Psoas muscle (tissue), 8 donors: ENCODE data around the gene SGK1. TPM values are rescaled to one million over a fixed set of nuclear protein-coding genes. Genes with fewer than 3 reads are reported as not detected.
A peak's percentile ranks its signal among the peaks of the same experiment; 100 is the strongest.

Source experiments
- ATAC-seq, 4 donors: fragments of 200-7000 bp; cut with Tn5 transposase; one replicate each; pipeline ENCODE4 v1.9.1; 2020; ENCODE audit warnings: moderate library complexity in 3 of 4, mild to moderate bottlenecking in 2 of 4
- DNase-seq, 2 donors: peaks; one replicate each; pipeline ENCODE4 v3.0.0-alpha.2; 2020
- H3K27ac ChIP-seq: fragments of 200-600 bp; one replicate; pipeline ENCODE4 v1.8.0; 2022
- H3K27me3 ChIP-seq, 3 donors: fragments of 200-600 bp in 1 of 3; one replicate each; pipeline versions ENCODE4 v1.6.1 to v1.8.0; 2013 to 2022; ENCODE audit warnings: low read length in 2 of 3, mild to moderate bottlenecking in 2 of 3, moderate library complexity in 1 of 3; ENCODE audit not compliant: insufficient read depth in 3 of 3
- H3K36me3 ChIP-seq, 2 donors: fragments of 200-600 bp in 1 of 2; one replicate each; pipeline versions ENCODE4 v1.6.1 to v1.8.0; 2013 to 2022; ENCODE audit warnings: low read depth in 1 of 2, mild to moderate bottlenecking in 1 of 2, moderate library complexity in 1 of 2; ENCODE audit not compliant: insufficient read depth in 1 of 2
- H3K4me1 ChIP-seq: fragments of 200-600 bp; one replicate; pipeline ENCODE4 v1.8.0; 2022
- H3K4me3 ChIP-seq: fragments of 200-600 bp; one replicate; pipeline ENCODE4 v1.8.0; 2022; ENCODE audit warnings: mild to moderate bottlenecking
- H3K9me3 ChIP-seq: fragments of 200-600 bp; one replicate; pipeline ENCODE4 v1.8.0; 2022
- WGBS, 3 donors: extraction: QIAGEN DNeasy Blood & Tissue Kit; methylation state at CpG; one replicate each; pipeline versions ENCODE4 v1.1.6 to v1.1.7; 2013; 5-methylcytosine and 5-hydroxymethylcytosine counted together
- intact Hi-C, 2 donors: fragments of 100-400 bp; cut with DNase I; formaldehyde crosslinking; loops; one replicate each; pipeline versions ENCODE4 v1.11.0 to v1.14.2; 2022
- polyA plus RNA-seq, 3 donors: library from polyadenylated mRNA; stranded (reverse); fragments of 200-250 nt; gene quantifications; one replicate each; pipeline ENCODE4 v1.2.3, GENCODE V29; 2013
- total RNA-seq, 4 donors: library from RNA; stranded (reverse); fragmentation: NEBNext Ultra II Directional in 2 of 4; extraction: Animal tissue kit (Norgen Biotek cat#: 25700) in 2 of 4; gene quantifications; one replicate each; pipeline versions ENCODE4 v1.2.1 to v1.2.4, GENCODE V29; 2021 to 2023
- TF ChIP-seq, protein P1 (sequence below): fragments of 200-600 bp; IDR thresholded peaks from one replicate; pipeline ENCODE4 v1.8.0; 2022; ENCODE audit warnings: antibody characterized with exemption
- donor health status: healthy with polysubstance abuse.
- donor health status: DM: no; HTN: no; CAD: no; lungs with moderate emphysema.
- donor health status: Bipolar disorder and iron deficiency.
- donor health status: healthy.
- donor health status: DM: yes; HTN: yes; CAD: no.
- donor health status: DM: no; HTN: no; CAD: no.
- donor health status: DM: no; HTN: no; CAD: no.
- donor health status: DM: yes; HTN: yes; CAD: no.

Gene SGK1
- total and polyA plus RNA-seq, 7 donors: 34.4 to 125 (median 64.1) TPM

DNA sequence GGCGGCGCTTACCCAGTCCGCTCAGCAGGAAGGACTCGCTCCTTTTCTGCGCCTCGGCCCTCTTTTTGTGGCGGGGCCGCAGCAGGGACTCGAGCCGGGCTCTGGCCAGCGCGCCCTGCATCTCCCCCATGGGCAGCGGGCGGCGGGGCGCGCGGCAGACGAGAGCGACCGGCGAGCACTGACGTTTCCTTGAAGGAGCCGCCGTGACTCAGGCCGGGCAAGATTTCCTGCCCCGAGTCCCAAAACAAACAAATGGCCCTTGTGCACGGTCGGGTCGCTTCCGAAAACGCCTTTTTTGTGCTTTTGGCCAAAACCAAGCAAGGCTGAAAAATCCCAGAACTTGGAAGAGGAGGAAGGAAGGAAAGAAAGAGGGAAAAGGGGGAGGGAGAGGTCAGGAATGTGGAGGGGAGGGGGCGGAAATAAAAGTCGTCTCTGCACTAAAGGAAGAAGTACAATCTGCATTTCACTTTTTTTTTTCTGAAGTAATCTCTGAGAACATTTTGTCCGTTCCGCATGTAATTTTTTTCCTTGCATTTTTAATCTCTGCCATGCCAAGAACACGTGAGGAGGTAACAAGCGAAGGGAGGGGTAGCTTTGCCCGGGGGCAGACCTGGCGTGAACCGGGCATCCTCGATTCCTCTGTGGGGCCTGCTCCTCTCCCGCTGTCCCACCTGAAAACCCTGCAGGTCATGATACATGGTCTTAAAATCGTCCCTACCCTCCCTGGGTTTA lies 142.2 kb downstream of the SGK1 start:
- WGBS, 3 donors: 0 to 1% (median 1%) methylated on average over 38 to 44 of the region's 44 CpGs
- Histone ChIP-seq H3K27ac (peak overlapping the region; percentile 98), H3K27me3 (no peaks in the 10 kb centered on the region), H3K4me1 (peaks cover 35% of the 10 kb centered on the region), H3K36me3 (peaks cover 13 to 32% of the 10 kb centered on the region in 2 donors), H3K9me3 (no peaks in the 10 kb centered on the region), H3K4me3 (peak overlapping the region; percentile 90)
- ATAC-seq: peak; percentile 29 to 51 (median 38)
- TF ChIP-seq, protein P1, sequence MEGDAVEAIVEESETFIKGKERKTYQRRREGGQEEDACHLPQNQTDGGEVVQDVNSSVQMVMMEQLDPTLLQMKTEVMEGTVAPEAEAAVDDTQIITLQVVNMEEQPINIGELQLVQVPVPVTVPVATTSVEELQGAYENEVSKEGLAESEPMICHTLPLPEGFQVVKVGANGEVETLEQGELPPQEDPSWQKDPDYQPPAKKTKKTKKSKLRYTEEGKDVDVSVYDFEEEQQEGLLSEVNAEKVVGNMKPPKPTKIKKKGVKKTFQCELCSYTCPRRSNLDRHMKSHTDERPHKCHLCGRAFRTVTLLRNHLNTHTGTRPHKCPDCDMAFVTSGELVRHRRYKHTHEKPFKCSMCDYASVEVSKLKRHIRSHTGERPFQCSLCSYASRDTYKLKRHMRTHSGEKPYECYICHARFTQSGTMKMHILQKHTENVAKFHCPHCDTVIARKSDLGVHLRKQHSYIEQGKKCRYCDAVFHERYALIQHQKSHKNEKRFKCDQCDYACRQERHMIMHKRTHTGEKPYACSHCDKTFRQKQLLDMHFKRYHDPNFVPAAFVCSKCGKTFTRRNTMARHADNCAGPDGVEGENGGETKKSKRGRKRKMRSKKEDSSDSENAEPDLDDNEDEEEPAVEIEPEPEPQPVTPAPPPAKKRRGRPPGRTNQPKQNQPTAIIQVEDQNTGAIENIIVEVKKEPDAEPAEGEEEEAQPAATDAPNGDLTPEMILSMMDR: no peak
- peak; percentile 57 to 82 for DNase-seq
- intact Hi-C loops: loop anchor here (1.0 to 5.0 kb wide), 6 partner anchors 72 to 465 kb away; no protein-coding TSS in a partner anchor

DNA sequence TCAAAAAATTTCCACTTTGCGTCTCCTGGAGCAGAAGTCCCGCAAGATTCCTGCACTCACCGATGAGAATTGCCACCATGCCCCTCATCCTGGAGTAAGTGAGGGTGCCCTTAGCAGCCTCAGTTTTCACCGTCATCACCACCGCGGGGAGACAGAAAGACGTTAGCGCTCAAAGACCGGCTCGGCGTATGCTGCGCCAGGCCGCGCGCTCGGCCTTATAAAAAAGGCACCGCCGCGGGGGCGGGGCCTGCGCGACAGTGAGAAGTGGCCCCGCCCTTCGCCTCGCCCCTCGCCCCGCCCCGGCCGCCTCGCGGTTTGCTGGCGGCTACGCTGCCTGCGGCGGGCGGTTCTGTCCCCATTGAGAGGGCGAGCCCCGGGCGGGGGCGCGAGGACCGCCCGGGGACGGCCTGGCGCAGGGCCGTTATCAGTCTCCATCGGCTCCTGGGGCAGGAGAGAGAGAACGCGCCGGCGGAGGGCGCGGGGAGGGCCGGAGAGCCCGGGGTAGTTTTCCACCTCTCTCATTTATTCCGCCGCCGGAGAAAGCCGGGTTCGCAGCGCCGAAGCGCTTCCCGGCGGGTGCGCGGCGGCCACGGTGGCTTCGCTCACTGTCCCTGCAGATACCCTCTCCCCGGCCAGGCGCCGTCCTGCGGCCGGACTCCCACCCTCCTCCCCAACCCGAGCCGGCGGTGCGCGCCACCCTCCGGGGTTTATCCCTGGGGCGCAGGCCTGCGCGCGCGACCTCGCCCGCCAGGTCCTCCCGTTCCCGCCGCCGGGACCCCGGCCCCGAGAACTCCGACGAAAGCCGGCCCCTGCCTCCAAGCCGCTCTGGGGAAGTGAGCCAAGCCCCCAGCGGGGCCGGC lies 143.0 kb downstream of the SGK1 start:
- TF ChIP-seq, protein P1: peak; percentile 7
- Histone ChIP-seq H3K36me3 (peaks cover 13 to 40% of the 10 kb centered on the region in 2 donors), H3K27me3 (no peaks in the 10 kb centered on the region), H3K27ac (peak overlapping the region; percentile 98), H3K4me1 (peaks cover 42% of the 10 kb centered on the region), H3K9me3 (no peaks in the 10 kb centered on the region), H3K4me3 (peak overlapping the region; percentile 90)
- intact Hi-C loops: loop anchor here (1.0 to 5.0 kb wide), 8 partner anchors 72 to 767 kb away; no protein-coding TSS in a partner anchor
- WGBS, 3 donors: 0 to 1% (median 1%) methylated on average over 75 to 100 of the region's 100 CpGs
- peak; percentile 77 to 84 (median 80) for ATAC-seq
- peak; percentile 93 to 97 for DNase-seq

DNA sequence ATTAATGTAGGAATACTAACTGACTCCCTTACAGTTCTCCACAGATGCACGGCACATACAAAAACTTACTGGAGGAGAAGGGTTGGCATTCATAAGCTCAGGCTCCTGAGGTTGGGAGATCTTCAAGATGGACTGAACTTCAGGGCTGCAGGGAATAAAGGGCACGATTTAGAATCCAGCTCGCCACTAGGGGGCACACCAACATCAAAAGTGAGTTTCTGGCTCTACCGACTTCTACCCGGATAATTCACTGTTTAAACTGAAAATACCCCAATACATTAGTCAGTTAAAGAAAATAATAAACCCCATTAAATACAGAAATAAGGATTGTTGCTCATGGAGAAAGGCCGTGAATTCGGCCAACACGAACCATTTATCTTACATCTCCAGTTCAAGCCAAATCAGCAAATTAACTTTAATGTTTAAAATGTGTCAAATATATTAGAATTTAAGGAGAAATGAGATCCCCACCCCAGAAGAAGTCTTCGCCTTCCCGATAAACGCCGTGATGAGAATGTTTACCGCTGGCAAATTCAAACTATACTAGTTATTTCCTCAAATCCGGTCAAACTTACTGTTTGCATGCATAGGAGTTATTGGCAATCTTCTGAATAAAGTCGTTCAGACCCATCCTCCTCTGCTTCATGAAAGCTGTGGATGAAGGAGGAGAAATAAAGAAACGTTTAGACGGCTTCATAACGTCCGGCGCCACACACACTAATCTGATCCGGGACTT lies 143.8 kb downstream of the SGK1 start:
- ATAC-seq (peak; percentile 24 to 60 (median 36)), DNase-seq (peak; percentile 83 to 90)
- H3K4me1 ChIP-seq: peaks cover 50% of the 10 kb centered on the region
- H3K4me3 ChIP-seq: peak overlapping the region; percentile 90
- TF ChIP-seq, protein P1: peak; percentile 91
- no peaks in the 10 kb centered on the region for H3K9me3 ChIP-seq
- H3K27ac ChIP-seq: peak overlapping the region; percentile 98
- peaks cover 13 to 48% of the 10 kb centered on the region in 2 donors for H3K36me3 ChIP-seq
- WGBS, 3 donors: 0% methylated on average over 21 of the region's 21 CpGs
- intact Hi-C loops: loop anchor here (1.0 to 5.0 kb wide), 7 partner anchors 343 to 768 kb away; no protein-coding TSS in a partner anchor
- no peaks in the 10 kb centered on the region for H3K27me3 ChIP-seq

DNA sequence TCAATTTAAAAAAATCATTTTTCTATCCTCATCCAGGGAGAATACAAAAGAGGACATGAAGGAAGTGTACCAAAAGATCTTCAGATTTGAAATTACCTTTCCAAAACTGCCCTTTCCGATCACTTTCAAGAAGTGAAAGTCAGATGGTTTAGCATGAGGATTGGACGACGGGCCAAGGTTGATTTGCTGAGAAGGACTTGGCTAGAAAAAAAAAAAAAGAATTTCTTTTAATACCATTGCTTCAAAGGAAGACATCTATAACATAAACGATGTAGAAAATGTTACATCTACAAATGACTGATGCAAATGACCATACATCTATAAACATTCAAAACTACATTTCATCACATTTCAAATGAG lies 144.6 kb downstream of the SGK1 start:
- intact Hi-C loops: loop anchor here (2.0 to 5.0 kb wide), 3 partner anchors 649 to 769 kb away; no protein-coding TSS in a partner anchor
- 14 to 47% (median 17%) methylated on average over 4 of the region's 4 CpGs for WGBS, 3 donors
- H3K27ac ChIP-seq: peak overlapping the region; percentile 98
- peaks cover 51% of the 10 kb centered on the region for H3K4me1 ChIP-seq
- TF ChIP-seq, protein P1: no peak
- H3K4me3 ChIP-seq: peak overlapping the region; percentile 90
- peaks cover 13 to 53% of the 10 kb centered on the region in 2 donors for H3K36me3 ChIP-seq
- H3K27me3 ChIP-seq: no peaks in the 10 kb centered on the region
- DNase-seq: no peak
- H3K9me3 ChIP-seq: no peaks in the 10 kb centered on the region
- ATAC-seq: no peak
